NCI-H524 (cell line): ENCODE measurements around the gene ARHGEF17.

Experiments used
- DNase-seq, 2 experiments: peaks; one replicate each; lab custom pipeline; 2025; lab: John Stamatoyannopoulos, UW

Gene ARHGEF17

DNA sequence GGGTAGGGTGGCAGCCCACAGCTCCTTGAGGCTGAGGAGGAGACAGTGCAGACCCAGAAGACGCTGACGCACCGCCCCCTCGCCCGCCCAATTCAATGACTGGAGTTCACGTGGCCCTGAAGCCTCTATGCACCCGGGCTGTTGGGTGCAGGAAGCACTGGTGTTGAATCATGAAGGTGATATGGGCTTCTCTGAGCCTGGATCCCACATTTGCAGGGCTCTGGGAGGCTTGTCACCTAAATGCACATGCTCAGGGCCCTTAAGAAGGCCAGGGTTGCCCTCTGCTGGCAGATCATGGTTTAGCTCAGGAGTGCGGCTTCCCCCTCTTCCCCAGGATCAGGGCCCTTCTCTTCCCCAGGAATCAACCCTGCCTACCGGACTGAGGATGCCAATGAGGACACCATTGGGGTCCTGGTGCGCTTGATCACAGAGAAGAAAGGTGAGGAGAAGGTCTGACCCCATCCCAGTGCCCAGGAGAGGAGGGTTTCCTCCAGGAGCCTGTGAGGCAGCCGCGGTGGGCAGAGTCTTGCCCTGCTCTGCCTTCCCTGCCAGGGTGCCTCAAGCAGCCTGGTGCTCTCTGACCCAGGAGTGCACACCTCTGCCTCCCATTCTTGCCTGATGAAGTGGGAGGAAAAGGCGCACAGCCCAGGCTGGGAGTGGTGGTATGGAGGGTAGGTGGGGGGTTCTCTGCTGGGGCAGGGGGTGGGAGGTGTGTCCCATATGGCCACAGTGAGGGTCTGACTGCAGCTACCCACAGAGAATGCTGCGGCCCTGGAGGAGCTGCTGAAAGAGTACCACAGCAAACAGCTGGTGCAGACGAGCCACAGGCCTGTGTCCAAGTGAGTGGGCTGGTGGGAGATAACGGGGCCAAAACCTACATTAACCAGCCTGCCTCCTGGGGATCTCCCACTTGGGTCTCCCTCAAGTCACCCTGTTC lies 85.7 kb downstream of the ARHGEF17 start:
- DNase-seq = peak in 1 of 2 experiments; percentile 73

DNA sequence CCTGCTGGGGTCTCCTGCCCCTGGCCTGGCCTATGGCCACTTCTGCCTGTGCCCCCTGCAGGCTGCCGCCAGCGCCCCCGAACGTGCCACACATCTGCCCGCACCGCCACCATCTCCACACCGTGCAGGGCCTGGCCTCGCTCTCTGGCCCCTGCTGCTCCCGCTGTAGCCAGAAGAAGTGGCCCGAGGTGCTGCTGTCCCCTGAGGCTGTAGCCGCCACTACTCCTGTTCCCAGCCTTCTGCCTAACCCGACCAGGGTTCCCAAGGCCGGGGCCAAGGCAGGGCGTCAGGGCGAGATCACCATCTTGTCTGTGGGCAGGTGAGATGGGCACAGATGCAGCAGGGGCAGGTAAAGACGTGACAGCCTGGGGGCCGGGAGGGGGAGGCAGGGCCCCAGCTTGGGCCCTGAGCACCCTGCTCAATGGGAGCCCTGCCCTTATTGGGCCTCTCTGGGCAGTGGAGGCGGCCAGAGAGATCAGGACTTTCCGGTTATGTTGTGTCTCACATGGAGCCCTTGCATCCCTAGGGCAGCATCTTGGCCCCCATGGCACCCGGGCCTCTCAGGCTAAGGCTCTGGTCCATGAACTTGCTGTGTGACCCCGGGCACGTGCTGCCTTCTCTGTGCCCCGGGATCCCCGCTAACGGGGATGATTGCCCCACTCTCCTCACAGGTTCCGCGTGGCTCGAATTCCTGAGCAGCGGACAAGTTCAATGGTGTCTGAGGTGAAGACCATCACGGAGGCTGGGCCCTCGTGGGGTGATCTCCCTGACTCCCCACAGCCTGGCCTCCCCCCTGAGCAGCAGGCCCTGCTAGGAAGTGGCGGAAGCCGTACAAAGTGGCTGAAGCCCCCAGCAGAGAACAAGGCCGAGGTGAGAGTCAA lies 86.6 kb downstream of the ARHGEF17 start:
- no peak for DNase-seq

DNA sequence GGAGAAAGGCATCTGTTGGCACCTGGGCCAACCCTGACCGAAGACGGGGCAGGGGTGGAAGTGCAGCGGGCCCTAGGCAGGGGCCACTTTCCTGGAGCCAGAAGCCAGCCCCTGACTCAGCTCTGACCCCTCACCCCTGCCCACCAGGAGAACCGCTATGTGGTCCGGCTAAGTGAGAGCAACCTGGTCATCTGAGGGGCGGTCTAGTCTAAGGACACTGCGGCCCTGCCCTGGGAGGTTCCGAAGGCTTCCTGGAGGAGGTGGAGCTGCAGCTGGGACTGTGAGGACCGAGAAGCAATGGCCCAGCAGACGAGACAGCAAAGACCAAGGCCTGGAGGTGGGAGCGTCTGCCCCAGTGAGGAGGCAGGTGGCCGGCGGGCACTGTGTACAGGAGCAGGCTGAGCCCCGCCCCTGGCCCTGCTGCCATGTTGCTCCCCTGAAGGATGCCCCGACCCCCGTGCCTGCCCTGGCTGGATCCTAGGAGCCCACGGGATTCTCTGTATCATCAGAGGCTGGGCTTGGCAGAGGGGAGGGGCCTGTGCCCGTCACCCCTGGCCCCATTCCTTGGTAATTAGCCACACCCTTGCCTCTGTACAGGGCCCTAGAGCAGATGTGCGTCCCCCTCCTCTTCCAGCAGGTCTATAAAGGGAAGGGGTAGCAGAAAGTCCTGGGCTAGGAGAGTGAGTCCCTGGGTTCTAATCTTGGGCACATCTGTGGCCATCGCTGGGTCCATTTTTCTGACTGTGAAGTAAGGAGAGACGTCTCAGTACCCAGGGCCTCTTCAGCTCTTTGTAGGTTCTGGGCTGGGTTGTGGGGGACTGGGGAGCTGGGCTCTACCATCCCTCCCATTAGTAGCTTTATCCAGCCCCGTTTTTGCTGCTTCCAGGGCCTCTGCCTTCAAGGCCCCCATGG lies 87.5 kb downstream of the ARHGEF17 start:
- no peak for DNase-seq

DNA sequence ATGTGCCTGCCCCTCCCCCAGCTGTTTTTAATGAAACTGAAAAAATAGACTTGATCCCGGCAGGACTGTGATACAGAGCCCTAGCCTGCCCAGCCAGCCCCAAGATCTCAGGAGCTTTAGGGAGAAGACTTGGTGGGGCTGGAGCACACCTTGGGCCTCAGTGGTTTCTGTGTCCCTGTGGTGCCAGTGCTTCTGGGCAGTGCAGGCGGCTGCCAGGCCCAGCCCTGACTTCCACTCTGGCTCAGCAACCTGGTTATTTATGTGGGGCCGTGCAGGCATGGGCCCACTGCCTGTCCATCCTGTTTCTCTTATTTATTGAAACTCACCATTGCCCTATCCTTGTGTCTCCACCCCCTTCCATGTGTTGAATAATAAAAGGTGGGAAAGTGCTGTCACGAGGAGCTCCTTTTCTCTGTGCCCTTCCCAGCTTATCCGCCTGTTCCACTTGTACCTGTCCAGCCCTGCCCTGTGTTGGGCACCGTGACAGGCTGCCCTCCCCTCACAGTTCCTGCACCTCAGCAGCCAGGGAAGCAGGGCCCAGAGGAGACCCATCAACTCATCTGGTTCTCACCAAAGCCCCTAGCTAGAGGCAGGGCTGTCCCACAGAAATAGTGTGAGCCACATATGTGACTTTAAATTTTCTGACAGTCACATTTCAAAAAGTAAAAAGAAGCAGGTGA lies 88.3 kb downstream of the ARHGEF17 start:
- no peak for DNase-seq

DNA sequence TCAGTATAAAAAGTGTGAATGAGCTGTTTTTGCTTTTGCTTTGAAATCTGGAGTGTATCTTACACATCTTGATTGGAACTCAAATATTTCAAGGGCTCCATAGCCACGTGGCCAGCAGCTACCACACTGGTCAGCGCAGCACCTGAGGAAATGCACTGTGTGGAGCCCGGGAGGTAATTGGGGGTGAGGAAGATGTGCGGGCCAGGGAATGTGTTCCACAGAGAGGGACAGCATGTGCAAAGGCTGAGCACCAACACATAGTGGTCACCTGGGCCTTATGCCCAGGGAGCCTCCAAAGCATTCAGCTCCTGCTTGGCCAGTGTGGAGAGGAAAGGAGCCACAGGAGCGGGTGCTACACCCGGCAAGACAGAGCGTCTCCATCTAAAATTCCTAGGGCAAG lies 88.9 kb downstream of the ARHGEF17 start:
- no peak for DNase-seq

DNA sequence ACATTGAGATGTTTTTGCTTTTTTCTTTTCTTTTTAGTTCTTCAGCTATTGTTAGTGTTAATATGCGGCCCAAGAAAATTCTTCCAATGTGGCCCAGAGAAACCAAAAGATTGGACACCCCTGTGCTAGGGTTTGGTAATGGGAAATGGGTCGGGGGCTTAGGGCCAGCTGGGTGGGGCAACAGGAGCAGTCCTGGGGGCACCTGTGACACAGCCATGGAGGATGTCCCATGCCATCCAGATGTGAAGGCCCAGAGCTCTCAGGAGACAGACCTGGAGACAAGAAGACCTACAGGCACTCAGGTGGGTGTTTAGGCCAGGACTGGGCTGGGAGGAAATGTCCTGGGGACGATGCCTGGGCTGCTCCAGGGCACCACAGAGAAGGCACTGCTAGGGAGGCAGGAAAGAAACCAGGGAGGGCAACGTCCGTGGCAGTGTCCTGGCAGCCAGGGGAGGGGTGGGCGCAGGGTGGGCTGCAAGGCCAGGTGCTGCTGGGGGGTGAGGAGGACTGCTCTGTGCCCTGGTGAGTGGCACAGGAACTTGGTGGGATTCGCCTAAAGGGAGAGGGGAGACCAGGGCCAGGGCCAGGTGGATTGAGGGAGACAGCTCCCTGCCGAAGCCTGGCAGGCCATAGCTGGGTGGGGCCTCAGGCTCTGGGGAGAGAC lies 89.5 kb downstream of the ARHGEF17 start:
- no peak for DNase-seq

DNA sequence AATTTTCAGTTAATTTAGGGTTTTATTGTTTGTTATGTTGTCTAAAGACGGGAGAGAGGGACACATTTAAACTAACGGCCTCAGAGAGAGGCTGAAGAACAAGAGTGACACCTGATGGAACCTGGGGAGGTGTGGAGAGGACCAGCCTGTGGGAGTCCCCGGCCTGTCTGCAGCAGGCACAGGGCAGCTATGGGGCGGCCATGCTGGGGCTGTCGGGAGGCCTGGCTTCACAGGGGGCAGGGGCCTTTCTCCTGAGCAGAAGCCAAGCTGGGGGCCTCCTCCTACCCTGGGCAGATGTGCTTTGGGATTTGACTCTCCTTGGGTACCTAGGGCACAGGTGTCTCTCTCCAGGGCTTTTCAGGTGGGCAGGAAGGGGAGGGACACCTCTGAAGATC lies 90.1 kb downstream of the ARHGEF17 start:
- DNase-seq = no peak

DNA sequence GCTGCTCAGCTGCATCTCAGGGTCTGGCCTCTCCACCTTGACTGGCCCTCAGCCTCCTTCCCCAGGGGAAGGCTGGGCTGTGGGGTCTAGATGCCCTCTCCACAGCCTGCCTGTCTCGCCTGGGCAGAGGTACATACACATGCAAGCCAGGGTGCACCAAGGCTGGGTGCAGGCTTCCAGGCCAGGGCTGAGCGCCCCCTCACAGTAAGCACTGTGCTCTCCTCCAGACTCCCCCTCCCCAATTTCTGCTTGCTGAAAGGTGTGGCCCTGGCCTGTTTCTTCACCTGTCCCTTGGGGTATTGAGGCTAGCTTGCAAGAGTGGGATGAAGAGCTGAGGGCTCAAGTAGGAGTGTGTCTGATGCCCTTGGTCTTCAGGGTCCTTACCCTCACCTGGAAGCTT lies 90.6 kb downstream of the ARHGEF17 start:
- DNase-seq = no peak

DNA sequence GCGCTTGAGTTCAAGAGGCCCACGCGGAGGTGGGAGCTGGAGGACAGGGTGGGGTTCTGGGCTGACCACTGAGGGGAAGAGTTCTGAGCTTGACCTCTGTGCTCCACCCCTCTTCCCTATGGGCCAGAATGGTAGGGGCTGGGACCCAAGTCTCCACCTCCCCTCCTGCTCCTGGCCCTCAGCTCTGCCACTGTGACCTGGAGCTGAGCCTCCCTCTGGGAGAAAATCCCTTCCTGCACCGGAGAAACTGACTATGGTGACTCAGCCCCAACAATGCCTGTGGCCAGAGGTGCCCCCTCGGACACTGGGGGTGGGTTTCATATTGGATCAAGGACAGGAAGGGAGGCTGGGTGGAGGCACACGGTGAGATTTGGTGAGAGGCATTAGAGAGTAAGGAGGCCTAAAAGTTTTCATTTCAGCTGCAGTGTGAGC lies 91.1 kb downstream of the ARHGEF17 start:
- no peak for DNase-seq

DNA sequence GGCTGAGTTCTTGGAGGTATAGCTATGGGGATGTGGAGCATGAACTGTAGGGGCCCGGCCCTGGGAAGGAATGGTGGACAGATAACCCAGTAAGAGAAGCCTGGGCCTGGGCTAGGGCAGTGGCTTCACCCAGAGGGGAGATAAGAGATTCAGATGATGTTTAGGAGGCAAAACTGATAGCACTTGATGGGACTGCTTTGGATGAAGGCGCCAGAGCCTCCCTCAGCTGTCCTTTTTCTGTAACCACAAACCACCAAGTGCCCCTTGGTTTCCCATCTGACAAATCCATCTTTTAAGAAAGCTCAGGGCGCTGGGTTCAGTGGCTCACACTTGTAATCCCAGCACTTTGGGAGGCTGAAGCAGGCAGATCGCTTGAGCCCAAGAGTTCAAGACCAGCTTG lies 91.6 kb downstream of the ARHGEF17 start:
- DNase-seq = no peak

DNA sequence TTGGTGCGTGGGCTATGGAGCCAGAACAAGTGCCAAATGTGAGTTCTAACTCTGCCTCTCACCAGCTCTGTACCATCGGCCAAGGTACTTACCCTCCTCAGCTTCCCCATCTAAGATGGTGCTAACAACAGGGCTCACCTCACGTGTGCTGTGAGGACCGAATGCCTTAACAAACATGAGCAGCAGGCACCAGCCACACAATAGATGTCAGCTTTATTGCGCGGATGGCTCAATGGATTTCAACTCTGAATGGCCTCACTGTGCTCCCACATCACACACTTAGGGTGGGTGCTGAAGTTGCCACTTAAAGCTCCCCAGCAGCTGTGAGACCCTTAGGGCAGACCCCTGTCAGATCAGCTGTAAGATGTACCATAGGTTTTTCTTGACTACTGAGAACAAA lies 92.2 kb downstream of the ARHGEF17 start:
- no peak for DNase-seq

DNA sequence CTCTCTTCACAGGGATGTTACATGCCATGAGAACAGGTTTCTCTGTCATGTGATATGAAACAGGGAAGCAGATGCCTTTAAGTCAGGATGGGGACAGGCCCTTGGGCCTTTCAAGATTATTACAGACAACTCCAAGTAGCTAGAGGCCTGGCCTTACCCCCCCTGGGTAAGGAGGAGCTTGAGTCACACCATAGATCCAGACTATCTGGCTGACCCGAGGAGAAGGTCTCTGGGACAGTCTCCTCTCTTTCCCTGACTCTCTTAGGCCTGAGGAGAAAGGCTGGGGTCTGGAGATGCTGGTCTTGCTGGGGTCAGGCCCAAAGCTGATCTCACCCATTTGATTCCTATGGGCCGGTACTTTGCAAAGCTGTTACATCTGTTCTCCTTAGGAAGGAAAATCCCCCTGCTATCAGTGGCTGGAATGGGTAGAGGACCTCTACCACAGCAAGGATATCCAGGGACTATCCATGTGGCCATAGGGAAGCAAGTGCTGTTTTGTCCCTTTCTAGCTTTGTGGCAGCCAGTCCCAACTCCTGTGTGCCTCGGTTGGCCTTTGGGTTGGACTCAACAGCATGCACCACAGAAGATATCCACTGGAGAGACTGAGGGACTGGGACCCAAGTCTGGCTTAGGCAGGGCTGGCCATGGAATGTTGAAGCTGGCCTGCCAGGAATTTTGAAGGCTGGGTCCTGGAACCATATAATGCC lies 93.3 kb downstream of the ARHGEF17 start:
- DNase-seq = no peak

DNA sequence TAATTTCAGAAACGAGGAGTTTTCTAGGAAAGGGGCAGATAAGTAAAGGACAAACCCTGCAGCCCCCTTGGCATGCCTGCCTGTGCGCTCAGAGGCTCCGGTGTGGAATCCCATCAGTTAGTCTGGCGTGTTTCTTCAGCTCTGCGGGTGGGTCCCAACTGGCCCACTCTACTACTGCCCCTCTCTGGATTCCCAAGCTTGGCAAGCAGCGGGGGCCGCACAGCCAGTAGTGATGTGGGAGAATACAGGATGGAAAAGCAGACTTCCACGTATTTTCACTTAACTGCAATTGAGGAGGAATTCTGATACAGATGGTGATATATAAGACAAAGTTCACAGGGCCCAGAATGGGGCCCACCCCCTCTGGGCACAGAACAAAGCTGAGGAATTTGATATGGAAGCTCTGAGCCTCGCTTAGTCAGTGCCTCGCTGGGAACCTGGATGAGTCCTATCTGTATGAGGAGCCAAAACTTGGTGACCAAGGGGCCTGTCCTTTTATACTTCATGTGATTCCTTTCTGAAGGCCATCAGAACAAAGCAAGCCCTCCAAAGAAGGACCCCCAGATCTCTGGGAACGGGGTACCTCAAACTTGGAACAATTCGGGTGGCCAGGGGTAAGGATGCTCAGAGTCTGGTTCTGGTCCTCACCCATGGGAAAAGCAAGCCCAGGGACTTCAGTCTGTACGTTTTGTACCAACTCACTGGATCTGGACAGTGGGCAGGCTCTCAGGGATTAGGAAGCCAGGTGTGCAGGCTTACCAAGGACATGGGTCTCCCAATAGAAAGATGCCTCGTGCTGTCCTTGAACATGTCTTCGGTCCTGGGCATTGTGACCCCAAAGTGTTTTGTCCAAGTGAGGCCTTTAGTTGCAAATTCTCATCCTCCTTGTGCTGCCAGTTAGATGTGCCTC lies 94.1 kb downstream of the ARHGEF17 start:
- no peak for DNase-seq

DNA sequence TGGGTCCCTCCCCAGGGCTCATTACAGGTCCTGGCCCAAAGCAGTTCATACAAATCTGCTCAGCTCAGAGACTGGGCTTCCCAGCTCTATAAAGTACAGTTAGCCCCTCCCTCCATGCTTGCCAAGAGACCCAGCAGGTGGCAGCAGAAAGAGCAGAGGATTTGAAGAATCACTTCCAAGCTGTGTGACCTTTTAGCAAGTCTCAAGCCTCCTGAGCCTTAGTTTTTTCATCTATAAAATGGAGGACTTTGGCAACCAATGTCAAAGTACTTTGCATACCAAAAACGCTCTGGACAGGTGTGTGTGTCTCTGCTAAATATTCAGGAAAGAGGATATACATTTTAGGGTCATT lies 94.7 kb downstream of the ARHGEF17 start:
- DNase-seq = peak in 1 of 2 experiments; percentile 26

DNA sequence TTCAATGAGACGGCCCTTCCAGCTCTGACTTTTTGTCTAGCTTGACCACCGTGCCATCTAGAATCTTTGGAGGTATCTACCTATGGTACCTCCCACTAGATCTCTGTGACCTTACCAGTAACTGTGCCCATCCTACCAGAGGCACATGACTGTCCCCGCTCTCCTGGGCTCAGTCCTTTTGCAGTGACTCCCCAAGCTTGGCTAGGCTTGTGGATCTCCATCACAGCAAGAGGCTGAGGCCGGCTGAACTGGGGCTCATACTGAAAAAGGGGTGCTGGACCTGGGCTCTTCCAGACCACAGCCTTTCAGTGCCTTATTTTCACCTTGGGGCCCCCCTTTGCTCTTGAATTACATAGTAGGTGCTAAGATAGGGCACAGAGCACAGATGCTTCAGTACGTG lies 95.5 kb downstream of the ARHGEF17 start:
- no peak for DNase-seq

DNA sequence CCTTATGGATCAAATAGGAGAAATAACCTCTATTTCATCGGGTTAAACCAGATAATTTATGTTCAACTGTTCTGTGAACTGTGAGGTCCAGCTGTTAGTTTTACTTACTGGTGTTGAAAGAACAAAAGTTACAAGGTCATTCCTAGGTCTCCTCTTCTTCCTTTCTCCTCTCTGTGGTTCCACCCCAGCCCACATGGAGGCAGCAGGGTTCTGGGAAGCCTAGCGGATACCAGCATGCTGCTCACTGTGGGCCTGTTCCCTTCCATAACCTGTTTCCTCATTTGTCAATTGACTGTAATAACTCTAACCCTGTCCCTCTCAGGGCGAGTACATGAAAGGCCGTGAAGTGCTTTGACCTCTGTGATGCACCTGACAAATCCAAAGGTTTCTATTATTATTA lies 96.0 kb downstream of the ARHGEF17 start:
- DNase-seq = peak; percentile 14 to 62

DNA sequence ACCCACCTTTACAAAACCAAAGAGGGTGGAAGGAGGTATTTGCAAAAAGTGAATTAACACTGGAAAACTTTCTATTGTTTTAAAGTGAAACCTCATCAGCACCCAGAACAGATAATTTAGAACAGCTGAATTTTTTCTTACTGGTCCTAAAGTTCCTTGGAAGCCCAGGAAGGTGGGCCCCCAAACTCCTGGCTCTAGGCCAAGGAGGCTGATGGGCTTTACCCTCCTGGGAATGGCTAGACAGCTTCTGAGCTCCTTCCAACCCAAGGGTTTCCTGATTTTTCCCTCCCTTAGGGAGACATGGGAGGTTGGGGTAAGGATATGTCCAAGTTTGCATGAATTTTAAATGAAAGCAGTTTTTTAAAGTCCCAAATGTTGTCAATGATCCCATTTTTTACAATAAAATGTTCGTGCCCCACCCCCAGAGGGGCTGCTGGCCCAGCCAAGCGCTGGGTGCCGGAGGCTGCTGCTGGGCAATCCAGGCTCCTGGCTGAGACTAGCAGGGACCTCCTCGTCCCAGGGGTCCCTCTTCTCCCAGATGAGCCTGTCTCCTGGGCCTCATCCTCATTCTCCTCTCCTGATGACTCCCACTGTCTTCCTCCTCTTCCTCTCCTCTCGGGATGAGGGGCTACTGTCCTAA lies 96.5 kb downstream of the ARHGEF17 start:
- no peak for DNase-seq

DNA sequence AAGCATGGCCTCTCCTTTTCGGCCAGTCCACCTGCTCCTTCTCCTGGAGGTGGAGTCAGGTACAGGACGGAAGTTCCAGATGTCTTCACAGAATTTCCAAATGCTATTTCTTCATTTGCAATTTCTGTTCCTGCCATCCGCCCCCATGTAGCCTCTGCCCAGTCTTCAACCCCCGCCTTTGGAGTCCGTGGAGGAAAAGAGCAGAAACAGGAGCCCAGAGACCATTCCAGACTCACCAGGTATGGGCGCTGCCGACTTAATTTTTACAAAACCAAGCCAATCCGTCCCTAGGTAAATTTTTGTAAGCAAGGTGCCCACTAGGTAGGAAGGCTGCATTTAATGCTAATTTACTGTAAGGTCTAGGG lies 97.1 kb downstream of the ARHGEF17 start:
- no peak for DNase-seq

DNA sequence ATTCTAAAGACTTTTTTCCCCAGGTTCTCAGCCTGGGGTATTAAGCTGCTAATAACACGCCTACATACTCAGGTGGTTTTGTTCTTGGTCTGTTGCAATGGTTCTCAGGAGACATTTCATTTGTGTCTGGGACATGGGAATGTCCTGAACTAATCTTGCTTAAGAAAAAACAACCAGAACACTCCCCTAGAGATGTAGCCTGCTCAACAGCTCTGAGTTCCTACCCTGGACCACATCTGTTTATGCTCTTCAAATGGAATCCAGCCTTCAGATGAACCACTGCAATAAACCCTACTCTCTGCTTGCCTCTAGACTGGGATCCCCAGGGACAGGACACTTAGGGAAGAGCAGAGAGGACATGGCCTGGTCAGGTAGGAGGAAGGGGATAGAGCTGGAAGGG lies 98.1 kb downstream of the ARHGEF17 start:
- no peak for DNase-seq
